Raji (cell line): ENCODE measurements around the gene MYBBP1A.

Experiments
- POLR2A ChIP-seq: IDR thresholded peaks from 2 replicates; pipeline ENCODE4 v1.6.1; 2011; ENCODE audit warnings: low read depth, low read length, control low read depth; ENCODE audit not compliant: insufficient read depth

The MYBBP1A gene, protein sequence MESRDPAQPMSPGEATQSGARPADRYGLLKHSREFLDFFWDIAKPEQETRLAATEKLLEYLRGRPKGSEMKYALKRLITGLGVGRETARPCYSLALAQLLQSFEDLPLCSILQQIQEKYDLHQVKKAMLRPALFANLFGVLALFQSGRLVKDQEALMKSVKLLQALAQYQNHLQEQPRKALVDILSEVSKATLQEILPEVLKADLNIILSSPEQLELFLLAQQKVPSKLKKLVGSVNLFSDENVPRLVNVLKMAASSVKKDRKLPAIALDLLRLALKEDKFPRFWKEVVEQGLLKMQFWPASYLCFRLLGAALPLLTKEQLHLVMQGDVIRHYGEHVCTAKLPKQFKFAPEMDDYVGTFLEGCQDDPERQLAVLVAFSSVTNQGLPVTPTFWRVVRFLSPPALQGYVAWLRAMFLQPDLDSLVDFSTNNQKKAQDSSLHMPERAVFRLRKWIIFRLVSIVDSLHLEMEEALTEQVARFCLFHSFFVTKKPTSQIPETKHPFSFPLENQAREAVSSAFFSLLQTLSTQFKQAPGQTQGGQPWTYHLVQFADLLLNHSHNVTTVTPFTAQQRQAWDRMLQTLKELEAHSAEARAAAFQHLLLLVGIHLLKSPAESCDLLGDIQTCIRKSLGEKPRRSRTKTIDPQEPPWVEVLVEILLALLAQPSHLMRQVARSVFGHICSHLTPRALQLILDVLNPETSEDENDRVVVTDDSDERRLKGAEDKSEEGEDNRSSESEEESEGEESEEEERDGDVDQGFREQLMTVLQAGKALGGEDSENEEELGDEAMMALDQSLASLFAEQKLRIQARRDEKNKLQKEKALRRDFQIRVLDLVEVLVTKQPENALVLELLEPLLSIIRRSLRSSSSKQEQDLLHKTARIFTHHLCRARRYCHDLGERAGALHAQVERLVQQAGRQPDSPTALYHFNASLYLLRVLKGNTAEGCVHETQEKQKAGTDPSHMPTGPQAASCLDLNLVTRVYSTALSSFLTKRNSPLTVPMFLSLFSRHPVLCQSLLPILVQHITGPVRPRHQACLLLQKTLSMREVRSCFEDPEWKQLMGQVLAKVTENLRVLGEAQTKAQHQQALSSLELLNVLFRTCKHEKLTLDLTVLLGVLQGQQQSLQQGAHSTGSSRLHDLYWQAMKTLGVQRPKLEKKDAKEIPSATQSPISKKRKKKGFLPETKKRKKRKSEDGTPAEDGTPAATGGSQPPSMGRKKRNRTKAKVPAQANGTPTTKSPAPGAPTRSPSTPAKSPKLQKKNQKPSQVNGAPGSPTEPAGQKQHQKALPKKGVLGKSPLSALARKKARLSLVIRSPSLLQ (N-terminal part only)

GRCh38 chr17:4554997-4555799, at the start of gene MYBBP1A:
MYBBP1A (minus strand) TSS chr17:4555384; CDS start chr17:4555324, 60 bp downstream.
- peak; percentile 88 for TF ChIP-seq POLR2A

GRCh38 chr17:4604111-4604644, 49.0 kb upstream of the MYBBP1A start:
- no peak for TF ChIP-seq POLR2A

DNA sequence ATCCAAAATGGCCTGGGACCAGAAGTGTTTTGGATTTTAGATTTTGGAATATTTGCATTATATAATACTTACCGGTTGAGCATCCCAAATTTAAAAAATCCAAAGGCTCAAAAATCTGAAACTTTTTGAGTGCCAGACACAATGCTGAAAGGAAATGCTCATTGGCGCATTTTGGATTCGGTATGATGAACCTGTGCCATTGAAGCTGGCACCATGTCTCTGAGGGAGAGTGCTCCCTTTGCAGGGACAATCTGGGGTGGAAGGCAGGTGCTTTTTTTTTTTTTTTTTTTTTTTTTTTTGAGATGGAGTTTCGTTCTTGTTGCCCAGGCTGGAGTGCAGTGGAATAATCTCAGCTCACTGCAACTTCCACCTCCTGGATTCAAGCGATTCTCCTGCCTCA, 46.9 kb upstream of the MYBBP1A start:
- TF ChIP-seq POLR2A: no peak

DNA sequence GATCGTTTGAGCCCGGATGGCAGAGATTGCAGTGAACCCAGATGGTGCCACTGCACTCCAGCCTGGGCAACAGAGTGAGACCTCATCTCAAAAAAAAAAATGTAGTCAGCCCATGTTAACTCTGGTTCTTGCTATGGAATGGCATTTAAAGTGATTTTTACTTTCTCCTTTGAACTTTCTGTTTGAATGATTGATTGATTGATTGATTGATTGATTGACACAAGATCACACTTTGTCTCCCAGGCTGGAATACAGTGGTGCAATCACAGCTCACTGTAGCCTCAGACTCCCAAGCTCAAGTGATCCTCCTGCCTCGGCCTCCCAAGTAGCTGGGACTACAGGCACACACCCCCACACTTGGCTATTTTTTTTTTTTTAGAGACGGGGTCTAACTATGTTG, 46.1 kb upstream of the MYBBP1A start:
- TF ChIP-seq POLR2A: no peak

DNA sequence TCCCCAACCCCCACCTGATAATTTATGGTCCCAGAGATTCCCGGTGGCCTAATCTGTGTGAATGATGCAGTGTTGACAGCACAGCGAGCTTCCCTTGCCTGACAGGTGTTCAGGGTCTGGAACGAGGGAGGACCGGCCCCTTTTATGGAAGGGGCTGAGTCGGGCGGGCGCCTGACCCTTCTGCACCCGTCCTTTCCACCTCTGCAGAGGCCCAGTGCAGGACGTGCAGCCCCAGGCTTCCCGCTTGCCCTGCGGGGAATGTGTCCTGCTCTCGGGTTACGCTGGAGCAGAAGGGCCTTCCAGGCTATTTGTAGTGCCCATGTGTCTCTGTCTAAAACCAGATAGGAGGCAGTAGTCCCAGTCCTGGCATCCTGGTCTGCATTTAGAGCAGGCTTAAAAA, 45.4 kb upstream of the MYBBP1A start:
- TF ChIP-seq POLR2A: no peak

- TF ChIP-seq POLR2A: no peak
Observed at GRCh38 chr17:4599505-4600281, 44.5 kb upstream of the MYBBP1A start.

GRCh38 chr17:4598776-4599504, 43.8 kb upstream of the MYBBP1A start:
- TF ChIP-seq POLR2A: no peak

GRCh38 chr17:4597975-4598374, 42.8 kb upstream of the MYBBP1A start:
- TF ChIP-seq POLR2A: no peak

GRCh38 chr17:4596636-4597380, 41.6 kb upstream of the MYBBP1A start:
- TF ChIP-seq POLR2A: no peak

DNA sequence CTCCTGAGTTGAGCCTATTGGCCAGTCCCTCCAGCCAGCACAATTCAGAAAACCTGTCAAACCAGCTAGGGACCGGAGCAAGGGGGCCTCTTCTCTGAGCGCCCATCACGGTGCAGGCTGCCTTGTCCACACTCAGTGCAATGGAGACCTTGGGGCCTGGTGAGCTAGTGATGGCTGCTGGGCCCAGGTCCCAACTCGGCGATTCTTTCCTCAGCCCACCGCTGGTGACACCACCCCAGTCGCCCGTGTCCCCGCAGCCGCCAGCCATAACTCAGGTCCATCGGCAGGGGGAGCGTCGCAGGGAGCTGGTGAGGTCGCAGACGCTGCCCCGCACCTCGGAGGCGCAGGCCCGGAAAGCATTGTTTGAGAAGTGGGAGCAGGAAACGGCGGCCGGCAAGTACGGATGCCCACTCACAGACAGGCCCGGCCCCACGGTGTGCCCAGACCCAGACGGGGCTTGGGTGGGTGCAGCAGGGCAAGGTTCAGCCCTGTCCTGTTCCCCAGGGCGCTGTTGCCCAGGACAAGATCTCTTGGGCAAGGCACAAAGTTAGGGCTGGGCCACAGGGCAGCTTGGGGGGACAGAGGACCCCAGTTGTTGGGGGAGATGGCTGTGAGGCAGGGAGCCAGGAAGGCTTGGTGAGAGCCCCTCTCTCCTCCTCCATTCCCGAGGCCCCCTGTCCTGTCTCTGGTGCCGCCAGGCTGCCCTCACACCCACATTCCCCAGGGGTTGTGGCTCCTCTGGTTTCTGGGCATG, 39.9 kb upstream of the MYBBP1A start:
- no peak for TF ChIP-seq POLR2A

- TF ChIP-seq POLR2A: no peak
Observed at GRCh38 chr17:4594406-4594805, 39.2 kb upstream of the MYBBP1A start.
